Hepatocyte (in vitro differentiated cells): ENCODE data around the gene SMIM45.

Source experiments
- CTCF ChIP-seq: fragments of 200-600 bp; sonication (generic); IDR thresholded peaks from 2 replicates; pipeline ENCODE4 v1.5.1; 2016; ENCODE audit warnings: antibody characterized with exemption, mild to moderate bottlenecking; ENCODE audit not compliant: poor library complexity
- EZH2 ChIP-seq: fragments of 200-600 bp; sonication (generic); IDR thresholded peaks from 2 replicates; pipeline ENCODE4 v1.6.1; 2016; ENCODE audit warnings: antibody characterized with exemption, mild to moderate bottlenecking, borderline replicate concordance
- EZH2phosphoT487 ChIP-seq: fragments of 200-600 bp; sonication (generic); IDR thresholded peaks from one replicate; pipeline ENCODE4 v1.6.1; 2018; ENCODE audit warnings: antibody characterized with exemption, mild to moderate bottlenecking, low read depth, moderate library complexity; ENCODE audit not compliant: unreplicated experiment, severe bottlenecking

DNA sequence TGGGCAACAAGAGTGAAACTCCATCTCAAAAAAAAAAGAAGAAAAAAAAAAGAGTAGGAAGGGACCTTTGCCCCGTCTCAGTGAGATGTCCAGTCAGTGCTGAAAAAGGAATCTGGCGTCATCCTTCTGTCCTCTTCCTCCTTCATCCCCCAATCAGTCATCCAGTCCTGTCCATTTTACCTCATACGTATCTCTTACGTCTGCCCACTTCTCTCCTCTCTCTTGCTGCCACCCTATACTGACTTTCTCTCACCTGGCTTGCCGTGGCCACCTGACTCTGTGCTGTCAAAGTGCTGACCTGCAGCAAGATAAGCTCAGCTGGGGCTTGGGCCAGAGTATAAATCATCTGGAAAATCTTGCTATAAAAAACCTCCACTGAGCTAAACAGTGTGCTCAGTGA lies 30.9 kb downstream of the SMIM45 start:
- TF ChIP-seq CTCF (no peak), EZH2phosphoT487 (no peak), EZH2 (no peak)
